Caco-2 (cell line): Measurements from ENCODE around the gene OAT. TPM values are rescaled to one million over a fixed set of nuclear protein-coding genes. Genes with fewer than 3 reads are reported as not detected.

ENCODE experiments used
- BruUV-seq: library from RNA; stranded (reverse); fragments of 400-500 nt; replicated peaks from 2 replicates; lab custom pipeline; 2021; lab: Mats Ljungman, UMichigan
- CTCF ChIA-PET: fragments of 300-600 bp; sonication (Branson Sonifier 250); formaldehyde crosslinking; loops from one replicate; lab custom pipeline; 2022; ENCODE audit warnings: antibody characterized with exemption; lab: Charles Lee
- POLR2A ChIA-PET: fragments of 300-600 bp; sonication (Branson Sonifier 250); formaldehyde crosslinking; loops from one replicate; lab custom pipeline; 2022; ENCODE audit warnings: antibody characterized with exemption; lab: Charles Lee
- DNase-seq, 2 experiments: peaks; one replicate each; pipeline versions ENCODE4 v3.0.0 to v3.0.0-alpha.2; 2020 to 2022
- H3K27me3 ChIP-seq: replicated peaks from 2 replicates; pipeline ENCODE4 v1.6.0; 2011; ENCODE audit warnings: low read length; ENCODE audit not compliant: control insufficient read depth, insufficient read depth
- H3K36me3 ChIP-seq: 2 replicates; pipeline ENCODE4 v1.5.1; 2011; ENCODE audit warnings: low read length; ENCODE audit not compliant: control insufficient read depth, insufficient read depth
- H3K4me1 ChIP-seq: fragments of 250-450 bp; sonication (Bioruptor Pico); 2 replicates; pipeline ENCODE4 v1.5.1; 2020; ENCODE audit warnings: mild to moderate bottlenecking
- H3K4me3 ChIP-seq: 2 replicates; pipeline ENCODE4 v1.5.1; 2011; ENCODE audit warnings: low read depth, mild to moderate bottlenecking, control low read depth, low read length
- H3K9me3 ChIP-seq: fragments of 250-450 bp; sonication (Bioruptor Pico); 2 replicates; pipeline ENCODE4 v1.5.1; 2020; ENCODE audit warnings: mild to moderate bottlenecking, moderate library complexity
- H3K27ac Mint-ChIP-seq: one replicate; pipeline ENCODE4 v1.8.0; 2022; ENCODE audit warnings: mixed read lengths; ENCODE audit not compliant: unreplicated experiment
- H3K27me3 Mint-ChIP-seq: one replicate; pipeline ENCODE4 v1.8.0; 2022; ENCODE audit warnings: mixed read lengths; ENCODE audit not compliant: insufficient read depth, unreplicated experiment
- H3K36me3 Mint-ChIP-seq: one replicate; pipeline ENCODE4 v1.8.0; 2022; ENCODE audit warnings: mild to moderate bottlenecking, mixed read lengths; ENCODE audit not compliant: insufficient read depth, unreplicated experiment
- H3K4me1 Mint-ChIP-seq: one replicate; pipeline ENCODE4 v1.8.0; 2022; ENCODE audit warnings: low read depth, mixed read lengths; ENCODE audit not compliant: unreplicated experiment
- H3K4me3 Mint-ChIP-seq: one replicate; pipeline ENCODE4 v1.8.0; 2022; ENCODE audit warnings: mild to moderate bottlenecking, moderate library complexity, mixed read lengths; ENCODE audit not compliant: unreplicated experiment
- H3K9me3 Mint-ChIP-seq: one replicate; pipeline ENCODE4 v1.8.0; 2022; ENCODE audit warnings: mixed read lengths; ENCODE audit not compliant: unreplicated experiment
- intact Hi-C: fragments of 100-400 bp; cut with micrococcal nuclease; formaldehyde crosslinking; loops from one replicate; pipeline ENCODE4 v1.10.0; 2022; ENCODE audit not compliant: unreplicated experiment
- total RNA-seq: library from RNA; stranded (reverse); gene quantifications from 2 replicates; pipeline ENCODE4 v1.2.3, GENCODE V29; 2022
- TF ChIP-seq, protein P1 (sequence below), 2 experiments: fragments of 200-600 bp in 1 of 2; IDR thresholded peaks; 1 replicate in 1 of 2; 2 replicates in 1 of 2; pipeline versions ENCODE4 v1.5.1 to v1.8.0; 2011 to 2022; ENCODE audit warnings: antibody characterized with exemption in 1 of 2, control low read depth in 1 of 2, inconsistent platforms in 1 of 2, low read depth in 1 of 2, low read length in 1 of 2, mild to moderate bottlenecking in 1 of 2, moderate library complexity in 1 of 2; ENCODE audit not compliant: insufficient read depth in 1 of 2, severe bottlenecking in 1 of 2, unreplicated experiment in 1 of 2

The OAT gene
- total RNA-seq, 1 experiment from 2014 or later = 312 TPM

DNA sequence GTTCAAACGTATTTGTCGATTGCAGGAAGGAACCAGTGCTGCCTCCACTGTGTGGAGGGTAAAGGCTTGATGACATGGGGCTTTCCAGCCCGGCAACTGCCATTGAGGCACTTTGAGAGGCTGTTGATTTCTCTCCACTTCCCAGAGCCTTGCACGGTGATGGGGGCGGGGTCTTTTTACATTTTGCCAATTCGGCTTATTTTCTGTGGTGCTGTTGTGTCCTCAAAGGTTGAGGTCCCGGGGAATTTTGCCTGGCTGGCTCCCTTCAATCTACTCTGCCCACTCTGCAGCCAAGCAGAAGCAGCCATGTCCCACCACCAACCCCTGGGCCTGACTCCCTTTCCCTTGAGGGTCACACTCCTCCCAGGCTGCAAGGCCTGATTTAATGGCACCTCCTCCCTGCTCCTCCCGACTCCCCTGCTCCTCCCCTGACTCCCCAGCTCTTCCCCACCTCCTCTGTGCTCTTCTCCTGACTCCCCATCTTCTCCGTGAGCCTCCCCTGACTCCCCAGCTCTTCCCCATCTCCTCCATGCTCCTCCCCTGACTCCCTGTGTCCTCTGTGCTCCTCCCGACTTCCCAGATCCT lies 39.0 kb downstream of the OAT start:
- ChIA-PET POLR2A (no interaction called here), CTCF (interaction anchor here (1.8 kb wide), 1 partner anchor 9 kb away, joined by 7 read pairs; no protein-coding TSS in a partner anchor)
- TF ChIP-seq, protein P1, sequence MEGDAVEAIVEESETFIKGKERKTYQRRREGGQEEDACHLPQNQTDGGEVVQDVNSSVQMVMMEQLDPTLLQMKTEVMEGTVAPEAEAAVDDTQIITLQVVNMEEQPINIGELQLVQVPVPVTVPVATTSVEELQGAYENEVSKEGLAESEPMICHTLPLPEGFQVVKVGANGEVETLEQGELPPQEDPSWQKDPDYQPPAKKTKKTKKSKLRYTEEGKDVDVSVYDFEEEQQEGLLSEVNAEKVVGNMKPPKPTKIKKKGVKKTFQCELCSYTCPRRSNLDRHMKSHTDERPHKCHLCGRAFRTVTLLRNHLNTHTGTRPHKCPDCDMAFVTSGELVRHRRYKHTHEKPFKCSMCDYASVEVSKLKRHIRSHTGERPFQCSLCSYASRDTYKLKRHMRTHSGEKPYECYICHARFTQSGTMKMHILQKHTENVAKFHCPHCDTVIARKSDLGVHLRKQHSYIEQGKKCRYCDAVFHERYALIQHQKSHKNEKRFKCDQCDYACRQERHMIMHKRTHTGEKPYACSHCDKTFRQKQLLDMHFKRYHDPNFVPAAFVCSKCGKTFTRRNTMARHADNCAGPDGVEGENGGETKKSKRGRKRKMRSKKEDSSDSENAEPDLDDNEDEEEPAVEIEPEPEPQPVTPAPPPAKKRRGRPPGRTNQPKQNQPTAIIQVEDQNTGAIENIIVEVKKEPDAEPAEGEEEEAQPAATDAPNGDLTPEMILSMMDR (IDR thresholded peaks at IDR 0.05; ENCODE audit: insufficient read depth in 1 of 2, low read depth in 1 of 2, low read length in 1 of 2, severe bottlenecking in 1 of 2, unreplicated experiment in 1 of 2) = no peak
- H3K27me3 Mint-ChIP-seq = peaks cover 18% of the 10 kb centered on the region
- no peak overlapping the region for H3K4me3 Mint-ChIP-seq
- Histone ChIP-seq H3K36me3 (no peaks in the 10 kb centered on the region), H3K9me3 (no peaks in the 10 kb centered on the region), H3K27me3 (no peaks in the 10 kb centered on the region; the same call in 1 of the 2 replicates), H3K4me3 (no peak overlapping the region), H3K4me1 (no peaks in the 10 kb centered on the region)
- intact Hi-C loops = no loop called here
- no peaks in the 10 kb centered on the region for H3K4me1 Mint-ChIP-seq
- no peaks in the 10 kb centered on the region for H3K9me3 Mint-ChIP-seq
- H3K27ac Mint-ChIP-seq = no peak overlapping the region
- no TSS peak for BruUV-seq
- peak in 1 of 2 experiments; percentile 7 for DNase-seq
- peaks cover 5% of the 10 kb centered on the region for H3K36me3 Mint-ChIP-seq

DNA sequence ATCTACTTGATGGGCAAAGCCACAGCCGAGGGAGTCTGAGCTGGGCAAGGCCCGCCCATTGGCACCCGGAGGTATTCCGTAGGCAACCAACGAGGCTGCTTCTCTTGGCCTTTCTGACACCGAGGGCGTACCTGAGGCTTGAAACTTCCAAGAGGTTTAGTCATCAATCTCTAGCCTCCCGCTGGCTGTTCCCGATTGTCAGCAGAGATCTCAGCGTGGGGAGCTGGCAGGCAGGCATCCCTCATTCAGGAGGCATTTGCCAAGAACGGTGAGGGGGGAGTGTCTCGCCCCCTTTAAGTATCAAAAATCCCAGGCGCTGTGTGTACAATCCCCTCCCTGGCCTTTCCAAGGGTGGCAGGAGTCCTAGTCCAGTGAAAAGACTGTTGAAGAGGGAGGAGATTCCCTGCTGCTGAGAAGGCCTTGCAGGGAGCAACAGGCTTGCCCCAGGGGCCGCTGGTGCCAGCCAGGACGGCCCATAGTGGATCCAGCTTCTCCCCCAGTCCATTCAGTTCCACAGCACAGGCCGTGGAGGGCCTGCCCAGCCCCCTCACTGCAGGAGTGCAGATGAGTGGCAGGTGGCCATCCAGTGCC lies 39.7 kb downstream of the OAT start:
- no TSS peak for BruUV-seq
- H3K36me3 Mint-ChIP-seq = peaks cover 5% of the 10 kb centered on the region
- H3K27me3 ChIP-seq = no peaks in the 10 kb centered on the region; the same call in 1 of the 2 replicates
- peaks cover 18% of the 10 kb centered on the region for H3K27me3 Mint-ChIP-seq
- no peak overlapping the region for H3K27ac Mint-ChIP-seq
- TF ChIP-seq, protein P1 (IDR thresholded peaks at IDR 0.05; ENCODE audit: insufficient read depth in 1 of 2, low read depth in 1 of 2, low read length in 1 of 2, severe bottlenecking in 1 of 2, unreplicated experiment in 1 of 2) = no peak
- no peaks in the 10 kb centered on the region for H3K4me1 ChIP-seq
- H3K4me1 Mint-ChIP-seq = no peaks in the 10 kb centered on the region
- H3K4me3 Mint-ChIP-seq = no peak overlapping the region
- no peaks in the 10 kb centered on the region for H3K9me3 Mint-ChIP-seq
- ChIA-PET CTCF (interaction anchor here (1.8 kb wide), 1 partner anchor 10 kb away, joined by 7 read pairs; no protein-coding TSS in a partner anchor), POLR2A (no interaction called here)
- peak in 1 of 2 experiments; percentile 25 for DNase-seq
- no peaks in the 10 kb centered on the region for H3K9me3 ChIP-seq
- H3K36me3 ChIP-seq = no peaks in the 10 kb centered on the region
- intact Hi-C loops = no loop called here
- H3K4me3 ChIP-seq = no peak overlapping the region

DNA sequence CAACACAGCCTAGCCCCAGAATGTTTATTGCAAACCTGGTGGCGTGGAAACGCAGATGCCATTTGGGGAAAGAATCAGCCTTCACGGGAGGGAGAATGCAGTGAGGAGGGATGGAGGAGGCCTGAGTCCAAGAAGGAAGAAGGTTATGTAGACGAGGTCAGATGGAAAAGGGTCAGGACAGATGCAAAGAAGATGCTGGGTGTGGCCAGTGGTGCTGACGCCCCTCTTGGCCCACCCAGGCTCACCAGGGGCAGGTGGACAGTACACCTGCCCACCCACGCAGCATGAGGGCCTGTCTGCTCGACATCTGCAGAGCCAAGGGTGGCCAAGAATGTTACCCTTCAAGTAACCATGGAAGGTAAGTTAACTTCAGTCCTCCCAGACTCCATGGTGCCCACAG lies 40.5 kb downstream of the OAT start:
- Histone ChIP-seq H3K4me1 (no peaks in the 10 kb centered on the region), H3K36me3 (no peaks in the 10 kb centered on the region), H3K27me3 (no peaks in the 10 kb centered on the region; the same call in 1 of the 2 replicates), H3K9me3 (no peaks in the 10 kb centered on the region), H3K4me3 (no peak overlapping the region)
- H3K36me3 Mint-ChIP-seq = peaks cover 5% of the 10 kb centered on the region
- peaks cover 15% of the 10 kb centered on the region for H3K27me3 Mint-ChIP-seq
- BruUV-seq = no TSS peak
- no peaks in the 10 kb centered on the region for H3K9me3 Mint-ChIP-seq
- peak in 1 of 2 experiments; percentile 5 for DNase-seq
- no peaks in the 10 kb centered on the region for H3K4me1 Mint-ChIP-seq
- TF ChIP-seq, protein P1 (IDR thresholded peaks at IDR 0.05; ENCODE audit: insufficient read depth in 1 of 2, low read depth in 1 of 2, low read length in 1 of 2, severe bottlenecking in 1 of 2, unreplicated experiment in 1 of 2) = no peak
- ChIA-PET POLR2A (no interaction called here), CTCF (no interaction called here)
- no peak overlapping the region for H3K4me3 Mint-ChIP-seq
- H3K27ac Mint-ChIP-seq = no peak overlapping the region
- intact Hi-C loops = no loop called here
